ENCODE results near the gene ARHGAP29.

DNA sequence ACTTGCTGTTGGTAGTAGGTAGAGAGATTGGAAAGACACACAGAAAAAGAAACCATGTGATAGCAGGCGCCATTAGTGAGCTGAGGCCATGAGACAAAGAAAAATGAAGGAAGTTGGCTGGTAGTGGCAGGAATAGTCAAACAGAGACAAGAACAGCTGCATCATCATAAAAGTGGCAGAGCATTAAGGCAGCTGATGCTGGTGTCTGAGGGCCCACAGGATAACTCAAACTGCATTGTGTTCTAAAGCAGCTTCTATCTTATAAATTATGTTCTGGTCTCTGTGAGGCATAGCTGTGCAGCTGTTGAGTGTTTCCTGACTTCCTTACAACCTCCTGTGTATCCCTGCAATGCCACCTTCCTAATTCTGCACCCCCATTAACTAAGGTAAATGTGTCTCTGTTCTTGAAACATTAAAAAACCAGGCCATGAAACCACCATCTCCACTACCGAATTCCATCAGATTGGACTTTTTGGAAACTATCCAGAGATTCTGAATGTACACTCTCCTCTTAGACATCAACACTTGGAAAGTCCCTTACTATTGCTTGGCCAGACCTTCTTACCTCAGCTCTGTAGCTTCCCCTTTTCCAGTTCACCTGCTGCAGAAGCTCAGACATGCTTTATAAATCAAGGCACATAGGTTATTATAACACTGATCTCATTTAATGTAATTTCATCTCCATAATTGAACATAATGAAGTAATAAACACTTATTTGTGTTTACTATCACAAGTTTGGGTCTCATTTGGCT is 23.4 kb upstream of the ARHGAP29 start:
- no peak for TF ChIP-seq ZNF274 (IDR thresholded peaks at IDR 0.05; ENCODE audit: low read depth, low read length)
- TF ChIP-seq YY1 (IDR thresholded peaks at IDR 0.05; ENCODE audit: insufficient read depth, insufficient read length), result no peak

Data from NT2/D1 (cell line).